Thyroid gland (tissue), 4 donors: ENCODE data around the gene TRAF3IP3.

Experiments used
- CTCF ChIP-seq, 6 experiments: fragments of 200-600 bp in 3 of 6; fragments of 450-650 bp in 3 of 6; sonication (generic) in 3 of 6; IDR thresholded peaks; one replicate each; pipeline ENCODE4 v1.5.1; 2016 to 2019; ENCODE audit warnings: antibody characterized with exemption in 6 of 6, mild to moderate bottlenecking in 2 of 6, inconsistent platforms in 1 of 6, moderate library complexity in 1 of 6
- POLR2A ChIP-seq, 2 donors: fragments of 450-650 bp; IDR thresholded peaks; one replicate each; pipeline ENCODE4 v1.6.1; 2017; ENCODE audit warnings: antibody characterized with exemption in 2 of 2, mild to moderate bottlenecking in 2 of 2, moderate library complexity in 1 of 2

GRCh38 chr1:209815931-209816341 lies 60.1 kb downstream of the TRAF3IP3 start:
- no peak for TF ChIP-seq CTCF (IDR thresholded peaks at IDR 0.05)
- TF ChIP-seq POLR2A (IDR thresholded peaks at IDR 0.05), result no peak
